ENCODE measurements around the gene CCDC97.

DNA sequence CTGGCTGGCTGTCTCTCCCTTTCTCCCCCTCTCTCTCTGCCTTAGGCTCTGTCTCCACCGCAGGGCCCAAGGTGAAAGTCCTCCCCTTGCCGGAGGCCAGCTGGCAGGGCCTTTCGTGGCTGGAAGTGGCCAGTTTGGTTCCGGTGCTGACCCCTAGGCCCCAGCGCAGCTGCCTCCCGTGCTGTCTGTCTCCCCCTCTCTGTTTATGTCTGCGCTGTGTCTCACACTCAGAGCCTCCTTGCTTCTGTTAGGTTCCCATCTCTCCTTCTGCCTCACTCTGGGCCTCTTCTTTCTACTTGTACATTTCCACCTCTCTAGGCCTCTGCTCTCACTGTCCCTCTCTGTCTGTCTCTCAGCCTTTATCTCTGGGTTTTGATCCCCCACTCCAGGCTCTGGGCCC, 13.1 kb downstream of the CCDC97 start:
- TF ChIP-seq, protein P1, sequence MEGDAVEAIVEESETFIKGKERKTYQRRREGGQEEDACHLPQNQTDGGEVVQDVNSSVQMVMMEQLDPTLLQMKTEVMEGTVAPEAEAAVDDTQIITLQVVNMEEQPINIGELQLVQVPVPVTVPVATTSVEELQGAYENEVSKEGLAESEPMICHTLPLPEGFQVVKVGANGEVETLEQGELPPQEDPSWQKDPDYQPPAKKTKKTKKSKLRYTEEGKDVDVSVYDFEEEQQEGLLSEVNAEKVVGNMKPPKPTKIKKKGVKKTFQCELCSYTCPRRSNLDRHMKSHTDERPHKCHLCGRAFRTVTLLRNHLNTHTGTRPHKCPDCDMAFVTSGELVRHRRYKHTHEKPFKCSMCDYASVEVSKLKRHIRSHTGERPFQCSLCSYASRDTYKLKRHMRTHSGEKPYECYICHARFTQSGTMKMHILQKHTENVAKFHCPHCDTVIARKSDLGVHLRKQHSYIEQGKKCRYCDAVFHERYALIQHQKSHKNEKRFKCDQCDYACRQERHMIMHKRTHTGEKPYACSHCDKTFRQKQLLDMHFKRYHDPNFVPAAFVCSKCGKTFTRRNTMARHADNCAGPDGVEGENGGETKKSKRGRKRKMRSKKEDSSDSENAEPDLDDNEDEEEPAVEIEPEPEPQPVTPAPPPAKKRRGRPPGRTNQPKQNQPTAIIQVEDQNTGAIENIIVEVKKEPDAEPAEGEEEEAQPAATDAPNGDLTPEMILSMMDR (IDR thresholded peaks at IDR 0.05; ENCODE audit: low read depth, low read length, poor library complexity, severe bottlenecking): no peak
- TF ChIP-seq EZH2phosphoT487 (IDR thresholded peaks at IDR 0.05; ENCODE audit: borderline replicate concordance, low read length): no peak

Measured in DOHH2 (cell line).